GM12892 (cell line): ENCODE measurements around the gene TCF7L1.

Experiments used
- POLR2A ChIP-seq: IDR thresholded peaks from 2 replicates; pipeline ENCODE4 v1.6.1; 2011; ENCODE audit warnings: low read depth, low read length, control low read depth
- POLR2AphosphoS5 ChIP-seq: IDR thresholded peaks from 2 replicates; pipeline ENCODE4 v1.6.1; 2011; ENCODE audit warnings: low read depth, low read length, control low read depth

DNA sequence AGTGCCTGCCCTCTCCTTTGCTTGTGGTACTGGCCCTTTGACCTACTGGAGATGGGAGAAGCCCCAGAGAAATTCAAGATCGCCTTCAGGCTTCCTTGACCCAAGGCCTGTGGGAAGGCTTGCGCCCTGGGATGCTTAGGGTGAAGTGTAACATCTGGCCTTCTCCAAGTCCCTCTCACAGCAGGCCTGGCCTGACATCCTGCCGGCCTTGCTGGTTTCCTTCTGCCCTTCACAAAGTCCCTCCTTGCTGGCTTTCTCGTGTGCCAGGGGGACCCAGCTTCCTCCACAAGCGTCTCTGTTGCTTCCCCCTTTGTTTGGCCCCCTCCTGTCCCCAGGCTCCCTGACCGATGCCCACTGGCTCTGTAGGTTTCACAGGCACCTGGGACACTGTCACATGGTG lies 26.4 kb downstream of the TCF7L1 start:
- TF ChIP-seq POLR2A (no peak), POLR2AphosphoS5 (no peak)
